H1 (cell line): ENCODE results near the gene PSME1. TPM values are rescaled to one million over a fixed set of nuclear protein-coding genes. Genes with fewer than 3 reads are reported as not detected.

Experiments
- CTCF ChIA-PET: fragments of 300-600 bp; sonication (Branson Sonifier 250); formaldehyde crosslinking; loops from one replicate; lab custom pipeline; 2021; ENCODE audit not compliant: partially characterized antibody; lab: Charles Lee
- POLR2A ChIA-PET: fragments of 300-600 bp; sonication (Branson Sonifier 250); formaldehyde crosslinking; loops from one replicate; lab custom pipeline; 2021; ENCODE audit warnings: inconsistent platforms; ENCODE audit not compliant: partially characterized antibody; lab: Charles Lee
- DNase-seq, 2 experiments: peaks; one replicate each; pipeline versions ENCODE4 v3.0.0 to v3.0.0-alpha.2; 2010 to 2022; ENCODE audit warnings: low spot score in 2 of 2, low read depth in 1 of 2, mixed read lengths in 1 of 2
- FAIRE-seq: peaks from 2 replicates; lab custom pipeline; 2011; peaks lifted over from hg19 to GRCh38; lab: Jason Lieb, UNC
- H2AFZ ChIP-seq: 2 replicates; pipeline ENCODE4 v1.8.1; 2012; ENCODE audit warnings: low read length, inconsistent platforms
- H2AK5ac ChIP-seq: 2 replicates; pipeline ENCODE4 v1.6.1; 2013; ENCODE audit warnings: low read depth, low read length
- H2BK120ac ChIP-seq: replicated peaks from 2 replicates; pipeline ENCODE3; 2013; ENCODE audit warnings: low read depth, low read length, inconsistent platforms
- H2BK12ac ChIP-seq: 2 replicates; pipeline ENCODE4 v1.6.1; 2013; ENCODE audit warnings: low read depth, low read length
- H2BK15ac ChIP-seq: 2 replicates; pipeline ENCODE4 v1.6.1; 2013; ENCODE audit warnings: low read length
- H2BK20ac ChIP-seq: 2 replicates; pipeline ENCODE4 v1.6.1; 2013; ENCODE audit warnings: low read length
- H2BK5ac ChIP-seq: 2 replicates; pipeline ENCODE4 v1.6.1; 2013; ENCODE audit warnings: low read depth, low read length
- H3K14ac ChIP-seq: 2 replicates; pipeline ENCODE4 v1.6.1; 2013; ENCODE audit warnings: inconsistent platforms; ENCODE audit not compliant: insufficient read length
- H3K18ac ChIP-seq: 2 replicates; pipeline ENCODE4 v1.6.1; 2013; ENCODE audit warnings: low read length; ENCODE audit errors: extremely low read depth
- H3K23ac ChIP-seq: 2 replicates; pipeline ENCODE4 v1.6.1; 2013; ENCODE audit warnings: inconsistent platforms; ENCODE audit not compliant: insufficient read length
- H3K23me2 ChIP-seq: 2 replicates; pipeline ENCODE4 v1.6.1; 2013; ENCODE audit warnings: low read depth, low read length
- H3K27ac ChIP-seq: 2 replicates; pipeline ENCODE4 v1.6.1; 2011; ENCODE audit warnings: low read depth, low read length, inconsistent platforms
- H3K27me3 ChIP-seq, 4 experiments: replicated peaks in 1 of 4; 1 replicate in 1 of 4; 2 replicates in 3 of 4; pipeline versions ENCODE4 v1.6.1 to v1.8.1; 2011 to 2013; ENCODE audit warnings: low read length in 3 of 4, mild to moderate bottlenecking in 3 of 4, inconsistent platforms in 2 of 4, mixed read lengths in 2 of 4, moderate library complexity in 1 of 4; ENCODE audit not compliant: control insufficient read depth in 3 of 4, insufficient read depth in 3 of 4; ENCODE audit errors: extremely low read depth in 1 of 4
- H3K36me3 ChIP-seq, 4 experiments: 2 replicates each; pipeline versions ENCODE4 v1.6.1 to v1.8.1; 2011 to 2013; ENCODE audit warnings: mild to moderate bottlenecking in 4 of 4, low read length in 3 of 4, moderate library complexity in 2 of 4, control low read depth in 1 of 4, inconsistent platforms in 1 of 4; ENCODE audit not compliant: insufficient read depth in 4 of 4, control insufficient read depth in 2 of 4
- H3K4ac ChIP-seq: replicated peaks from 2 replicates; pipeline ENCODE3; 2013; ENCODE audit warnings: low read length, low read depth, mixed read lengths, inconsistent platforms; ENCODE audit not compliant: insufficient read length
- H3K4me1 ChIP-seq, 4 experiments: replicated peaks in 1 of 4; 1 replicate in 1 of 4; 2 replicates in 3 of 4; pipeline versions ENCODE4 v1.6.1 to v1.8.1; 2011 to 2013; ENCODE audit warnings: low read length in 3 of 4, inconsistent platforms in 2 of 4, mixed read lengths in 1 of 4; ENCODE audit not compliant: insufficient read depth in 4 of 4, control insufficient read depth in 3 of 4
- H3K4me2 ChIP-seq, 2 experiments: 2 replicates each; pipeline versions ENCODE4 v1.6.1 to v1.8.1; 2011 to 2013; ENCODE audit warnings: low read depth in 2 of 2, low read length in 2 of 2, control low read depth in 1 of 2, inconsistent platforms in 1 of 2, mild to moderate bottlenecking in 1 of 2; ENCODE audit not compliant: insufficient read depth in 1 of 2
- H3K4me3 ChIP-seq, 4 experiments: fragments of 200-600, 300-600 bp in 1 of 4; sonication (generic), shearing (Covaris generic), sonication (Bioruptor Twin) in 1 of 4; 2 replicates each; pipeline versions ENCODE4 v1.5.1 to v1.8.1; 2011 to 2016; ENCODE audit warnings: low read length in 4 of 4, low read depth in 3 of 4, control low read depth in 2 of 4, inconsistent platforms in 2 of 4, mild to moderate bottlenecking in 2 of 4, mixed read lengths in 1 of 4, moderate library complexity in 1 of 4; ENCODE audit not compliant: insufficient read depth in 2 of 4; ENCODE audit errors: extremely low read depth in 1 of 4
- H3K56ac ChIP-seq: replicated peaks from 2 replicates; pipeline ENCODE3; 2013; ENCODE audit warnings: low read depth, mild to moderate bottlenecking, mixed read lengths, low read length, inconsistent platforms; ENCODE audit not compliant: insufficient read length
- H3K79me1 ChIP-seq: 2 replicates; pipeline ENCODE4 v1.6.1; 2013; ENCODE audit warnings: low read depth, low read length, control low read depth
- H3K79me2 ChIP-seq, 2 experiments: 2 replicates each; pipeline versions ENCODE4 v1.6.1 to v1.8.1; 2012 to 2013; ENCODE audit warnings: low read length in 2 of 2, mild to moderate bottlenecking in 2 of 2, inconsistent platforms in 1 of 2; ENCODE audit not compliant: insufficient read depth in 2 of 2, control insufficient read depth in 1 of 2
- H3K9ac ChIP-seq, 4 experiments: replicated peaks in 1 of 4; 1 replicate in 1 of 4; 2 replicates in 3 of 4; pipeline versions ENCODE4 v1.6.1 to v1.8.1; 2011 to 2013; ENCODE audit warnings: low read depth in 3 of 4, low read length in 3 of 4, control low read depth in 2 of 4, mild to moderate bottlenecking in 2 of 4, moderate library complexity in 2 of 4, inconsistent platforms in 1 of 4; ENCODE audit errors: extremely low read depth in 1 of 4
- H3K9me3 ChIP-seq, 2 experiments: 2 replicates each; pipeline versions ENCODE4 v1.6.1 to v1.8.1; 2012 to 2013; ENCODE audit warnings: mild to moderate bottlenecking in 2 of 2, moderate library complexity in 2 of 2, control low read depth in 1 of 2, inconsistent platforms in 1 of 2, low read depth in 1 of 2, low read length in 1 of 2, mixed read lengths in 1 of 2; ENCODE audit not compliant: insufficient read depth in 2 of 2
- H4K20me1 ChIP-seq, 2 experiments: replicated peaks in 1 of 2; 2 replicates each; pipeline versions ENCODE3 to v1.8.1; 2011 to 2013; ENCODE audit warnings: inconsistent platforms in 2 of 2, low read length in 2 of 2, mild to moderate bottlenecking in 1 of 2; ENCODE audit not compliant: insufficient read depth in 2 of 2, control insufficient read depth in 1 of 2
- H4K5ac ChIP-seq: 2 replicates; pipeline ENCODE4 v1.6.1; 2013; ENCODE audit warnings: low read length, low read depth, mixed read lengths, inconsistent platforms; ENCODE audit not compliant: insufficient read length
- H4K8ac ChIP-seq: 2 replicates; pipeline ENCODE4 v1.8.0; 2013; ENCODE audit warnings: mild to moderate bottlenecking, moderate library complexity, low read length, inconsistent platforms; ENCODE audit not compliant: insufficient read depth; ENCODE audit errors: extremely low read depth
- H4K91ac ChIP-seq: replicated peaks from 2 replicates; pipeline ENCODE3; 2013; ENCODE audit warnings: low read length, mixed read lengths, inconsistent platforms; ENCODE audit not compliant: insufficient read length
- CBX5 ChIP-seq: fragments of 300-800, 300-1000 bp; sonication (generic); IDR thresholded peaks from 2 replicates; pipeline ENCODE4 v1.7.1; 2016; ENCODE audit warnings: antibody characterized with exemption, low read length, low read depth
- CREB1 ChIP-seq: IDR thresholded peaks from 2 replicates; pipeline ENCODE4 v1.6.1; 2012; ENCODE audit warnings: inconsistent platforms
- RFX5 ChIP-seq: IDR thresholded peaks from 2 replicates; pipeline ENCODE4 v1.6.1; 2011; ENCODE audit warnings: low read depth, low read length, improper control_type of control experiment, borderline replicate concordance
- RNF2 ChIP-seq: fragments of 200-900, 300-1000 bp; sonication (generic); IDR thresholded peaks from 2 replicates; pipeline ENCODE4 v1.7.1; 2016; ENCODE audit warnings: borderline replicate concordance, low read depth, mild to moderate bottlenecking, antibody characterized with exemption, low read length; ENCODE audit not compliant: poor library complexity, severe bottlenecking; ENCODE audit errors: missing control alignments
- WGBS, 2 experiments: shearing (Covaris generic) in 1 of 2; methylation state at CpG; one replicate each; pipeline versions ENCODE4 v1.1.6 to v1.1.7; 2013 to 2015; ENCODE audit warnings: low lambda C conversion rate in 2 of 2, mixed read lengths in 2 of 2, inconsistent platforms in 1 of 2, low coverage in 1 of 2, missing lambda C conversion rate in 1 of 2; ENCODE audit not compliant: insufficient replicate concordance in 2 of 2, insufficient coverage in 1 of 2, insufficient read length in 1 of 2; ENCODE audit errors: extremely low coverage in 1 of 2, missing lambda C conversion rate in 1 of 2; 5-methylcytosine and 5-hydroxymethylcytosine counted together
- polyA plus RNA-seq, 7 experiments: library from polyadenylated mRNA; depleted of rRNA in 3 of 7; stranded (reverse) in 5 of 7; unstranded in 2 of 7; fragments of >200 nt in 5 of 7; fragments of 200-250 nt in 2 of 7; gene quantifications; 1 replicate in 5 of 7; 2 replicates in 1 of 7; 4 replicates in 1 of 7; pipeline versions ENCODE4 v1.2.1 to v1.2.3, GENCODE V29; 2011 to 2013; ENCODE audit warnings: missing spikeins in 2 of 7, mixed read lengths in 2 of 7
- total RNA-seq: library from RNA; stranded (reverse); fragmentation: NEBNext Ultra II Directional; extraction: Animal tissue kit (Norgen Biotek cat#: 25700); gene quantifications from 2 replicates; pipeline ENCODE4 v1.2.1, GENCODE V29; 2021
- TF ChIP-seq, protein P1 (sequence below): IDR thresholded peaks from 2 replicates; pipeline ENCODE4 v1.6.1; 2012; ENCODE audit warnings: inconsistent platforms

PSME1 gene
- total and polyA plus RNA-seq, 2 of the 8 experiments (the other 6 are each of a cell fraction or from before 2014, with no cell fraction given): 74.9 to 85.9 TPM

GRCh38 chr14:24092505-24093206 is 43.3 kb upstream of the PSME1 start:
- WGBS, 2 experiments: 97% methylated on average over 4 of the region's 4 CpGs; no CpG with 5 or more reads in 1 of the 2 experiments
- POLR2A ChIA-PET: interaction anchor here (0.8 to 23.9 kb wide), 12 partner anchors 13 to 104 kb away, joined by 3 to 626 read pairs (median 20); partner anchors contain the start of genes CARMIL3, CPNE6, DCAF11 and DHRS4L2
- TF ChIP-seq RFX5 (no peak), CBX5 (no peak), RNF2 (no peak), CREB1 (no peak)
- TF ChIP-seq, protein P1, sequence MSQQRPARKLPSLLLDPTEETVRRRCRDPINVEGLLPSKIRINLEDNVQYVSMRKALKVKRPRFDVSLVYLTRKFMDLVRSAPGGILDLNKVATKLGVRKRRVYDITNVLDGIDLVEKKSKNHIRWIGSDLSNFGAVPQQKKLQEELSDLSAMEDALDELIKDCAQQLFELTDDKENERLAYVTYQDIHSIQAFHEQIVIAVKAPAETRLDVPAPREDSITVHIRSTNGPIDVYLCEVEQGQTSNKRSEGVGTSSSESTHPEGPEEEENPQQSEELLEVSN: no peak

More at GRCh38 chr14:24092505-24093206, 43.3 kb upstream of the PSME1 start:
- Histone ChIP-seq H2BK120ac (peak overlapping the region; percentile 86), H3K9me3 (no peaks in the 10 kb centered on the region), H2BK15ac (peak overlapping the region; percentile 5), H3K79me1 (peaks cover 5% of the 10 kb centered on the region), H2AFZ (no peak overlapping the region), H3K4me1 (peaks cover 5 to 13% (median 9%) of the 10 kb centered on the region in 4 experiments), H3K14ac (no peak overlapping the region), H3K18ac (peak overlapping the region; percentile 88; the same call in 1 of the 2 replicates), H3K23me2 (peaks cover 8% of the 10 kb centered on the region), H3K9ac (no peak overlapping the region), H3K27me3 (no peaks in the 10 kb centered on the region), H3K27ac (no peak overlapping the region), H3K79me2 (peaks cover 0 to 21% of the 10 kb centered on the region in 2 experiments; a peak in 2 of 4 replicates), H2BK5ac (peak overlapping the region; percentile 99), H4K8ac (no peak overlapping the region), H3K4me3 (no peak overlapping the region), H4K91ac (peak overlapping the region; percentile 79), H3K4me2 (no peak overlapping the region; a peak in 1 of 4 replicates), H4K20me1 (peaks cover 3% of the 10 kb centered on the region in 2 experiments), H3K36me3 (peaks cover 0 to 8% (median 0%) of the 10 kb centered on the region in 4 experiments; a peak in 2 of 8 replicates), H4K5ac (no peak overlapping the region), H2BK20ac (peak overlapping the region; percentile 87), H3K4ac (no peak overlapping the region), H2BK12ac (peak overlapping the region; percentile 99), H3K23ac (no peak overlapping the region), H2AK5ac (peak overlapping the region; percentile 100), H3K56ac (no peak overlapping the region)
- DNase-seq: no peak
- CTCF ChIA-PET: interaction anchor here (1.2 to 12.8 kb wide), 7 partner anchors 8 to 70 kb away, joined by 3 to 316 read pairs (median 20); partner anchors contain the start of genes CARMIL3, CPNE6, DCAF11 and NRL
- FAIRE-seq: no peak
